HT-29 (cell line): ENCODE results near the gene EVA1C. TPM values are rescaled to one million over a fixed set of nuclear protein-coding genes. Genes with fewer than 3 reads are reported as not detected.
"Not testable (repeated sequence)": the region's sequence is repeated elsewhere in the genome, so short reads cannot be mapped to it uniquely, and the experiment has no call there.

Experiments used
- DNase-seq: peaks from one replicate; pipeline ENCODE4 v3.0.0-alpha.2; 2015; ENCODE audit warnings: low spot score
- total RNA-seq: library from RNA; depleted of rRNA; stranded (reverse); fragments of >200 nt; shearing (Covaris generic); gene quantifications from 2 replicates; pipeline ENCODE4 v1.2.3, GENCODE V29; 2014; rRNA removed

Gene EVA1C, protein sequence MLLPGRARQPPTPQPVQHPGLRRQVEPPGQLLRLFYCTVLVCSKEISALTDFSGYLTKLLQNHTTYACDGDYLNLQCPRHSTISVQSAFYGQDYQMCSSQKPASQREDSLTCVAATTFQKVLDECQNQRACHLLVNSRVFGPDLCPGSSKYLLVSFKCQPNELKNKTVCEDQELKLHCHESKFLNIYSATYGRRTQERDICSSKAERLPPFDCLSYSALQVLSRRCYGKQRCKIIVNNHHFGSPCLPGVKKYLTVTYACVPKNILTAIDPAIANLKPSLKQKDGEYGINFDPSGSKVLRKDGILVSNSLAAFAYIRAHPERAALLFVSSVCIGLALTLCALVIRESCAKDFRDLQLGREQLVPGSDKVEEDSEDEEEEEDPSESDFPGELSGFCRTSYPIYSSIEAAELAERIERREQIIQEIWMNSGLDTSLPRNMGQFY
- total RNA-seq = 8.1 and 16.0 TPM in 2 replicates

DNA sequence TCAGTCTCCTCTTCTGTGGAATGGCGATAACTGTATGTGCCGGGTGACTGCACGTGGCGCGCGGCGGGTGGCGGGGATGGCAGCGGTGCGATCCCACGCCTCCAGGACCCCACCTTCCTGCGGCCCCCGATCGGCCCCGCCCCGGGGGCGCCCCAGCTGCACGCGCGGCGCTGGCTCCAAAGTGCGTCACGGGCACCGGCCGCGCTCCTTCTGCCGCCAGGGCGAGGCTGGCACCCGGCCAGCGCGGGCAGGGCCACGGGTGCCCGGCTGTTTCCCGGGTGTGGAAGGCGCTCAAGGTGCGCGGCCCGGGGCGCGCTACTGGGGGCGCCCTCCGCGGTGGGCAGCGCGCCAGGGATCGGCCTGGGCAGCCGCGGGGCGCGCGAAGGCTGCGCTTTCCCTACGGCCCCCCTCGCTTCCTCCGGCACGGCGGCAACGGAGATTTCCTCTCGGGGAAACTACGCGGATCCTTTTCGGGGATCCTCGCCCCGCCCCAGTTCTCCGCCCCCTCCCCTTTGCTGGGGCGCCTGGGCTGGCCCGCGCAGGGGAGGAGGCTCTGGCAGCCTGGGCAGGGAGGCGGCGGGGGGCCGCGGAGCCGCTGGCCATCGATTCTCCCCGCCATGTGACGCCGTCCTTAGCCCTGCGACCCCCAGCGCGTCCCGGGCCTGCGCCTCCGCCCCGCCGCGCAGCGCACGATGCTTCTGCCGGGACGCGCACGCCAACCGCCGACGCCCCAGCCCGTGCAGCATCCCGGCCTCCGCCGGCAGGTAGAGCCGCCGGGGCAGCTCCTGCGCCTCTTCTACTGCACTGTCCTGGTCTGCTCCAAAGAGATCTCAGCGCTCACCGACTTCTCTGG is at the start of gene EVA1C:
EVA1C (plus strand) TSS at position 545 of the 853 bp plus-strand sequence; CDS start at position 693, 148 bp downstream.
- DNase-seq = peak; percentile 49

DNA sequence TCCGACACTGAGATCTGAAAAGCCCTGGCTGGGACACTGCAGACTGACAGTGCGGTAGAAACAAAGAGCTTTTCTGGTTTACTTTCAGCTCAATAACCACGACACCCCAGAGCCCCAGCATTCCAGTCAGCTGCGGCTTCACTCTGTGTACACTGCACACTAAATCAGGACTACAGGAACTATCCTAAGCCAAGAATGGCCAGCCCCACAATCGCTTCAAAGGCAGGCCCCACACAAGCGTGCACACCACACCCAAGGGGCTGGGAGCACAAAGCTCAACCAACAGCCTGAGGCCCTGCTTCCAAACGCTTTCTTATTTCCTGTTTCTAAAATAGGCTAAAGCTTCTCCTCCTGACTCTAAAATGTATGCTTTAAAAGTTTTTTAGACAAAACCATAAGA is 48.1 kb upstream of the EVA1C start:
- DNase-seq = no peak

DNA sequence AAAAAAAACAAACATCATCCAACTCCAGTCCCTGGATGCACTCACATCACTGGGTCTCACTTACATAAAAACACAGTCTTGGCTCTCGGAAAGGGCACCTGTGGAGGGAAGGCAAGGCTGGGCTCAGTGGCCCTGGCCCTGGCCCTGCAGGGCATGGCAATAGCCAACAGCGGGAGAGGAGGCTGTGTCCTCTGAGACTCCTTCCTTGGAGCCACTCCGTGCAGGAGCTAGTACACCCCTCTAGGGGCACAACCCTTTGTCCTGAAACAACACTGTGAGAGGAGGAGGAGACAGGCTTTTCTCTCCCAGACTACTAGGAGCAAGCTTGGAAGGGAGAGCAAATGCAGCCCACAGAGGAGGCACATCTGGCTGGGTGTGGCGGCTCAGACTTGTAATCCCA is 47.7 kb upstream of the EVA1C start:
- no peak for DNase-seq

DNA sequence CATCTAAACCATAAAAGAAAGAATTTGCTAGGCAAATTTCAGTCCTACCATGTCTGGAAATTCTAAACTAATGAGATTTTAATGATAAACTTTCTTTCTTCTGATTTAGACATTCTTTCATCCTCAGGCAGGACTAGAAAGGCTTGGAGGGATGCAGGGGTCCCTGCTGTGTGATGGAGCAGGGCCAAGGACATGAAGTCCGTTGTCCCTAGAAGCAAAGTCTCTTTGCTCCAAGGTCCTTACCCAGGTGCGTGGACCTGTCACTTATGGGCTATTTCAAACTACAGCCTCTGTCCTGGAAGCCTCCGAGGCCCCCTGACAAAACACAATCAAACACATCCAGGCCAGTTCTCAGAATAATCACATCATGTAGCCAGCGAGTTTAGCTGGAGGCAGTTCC is 46.3 kb upstream of the EVA1C start:
- no peak for DNase-seq

GRCh38 chr21:32367158-32367557 is 45.3 kb upstream of the EVA1C start:
- no peak for DNase-seq

DNA sequence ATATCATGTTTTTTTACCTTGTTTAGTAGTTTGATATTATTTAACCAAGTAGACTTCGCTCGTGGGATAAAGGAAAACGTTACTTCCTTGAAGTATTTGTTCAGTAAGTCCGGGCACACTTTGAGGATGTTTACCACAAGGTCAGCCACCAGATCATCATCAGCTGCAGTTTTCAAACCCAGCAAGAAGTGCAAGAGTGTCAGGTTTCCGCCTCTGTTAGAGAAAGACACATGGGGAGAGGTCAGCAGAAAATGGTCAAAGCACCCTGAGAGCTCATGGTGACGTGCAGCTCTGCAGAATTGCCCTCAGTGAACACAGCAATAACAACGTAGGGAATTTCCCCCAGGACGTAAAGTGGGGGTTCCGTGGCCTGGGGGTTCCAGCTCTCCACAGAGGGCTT is 44.1 kb upstream of the EVA1C start:
- DNase-seq = no peak

- not testable (repeated sequence) for DNase-seq
Observed at GRCh38 chr21:32368961-32369360, 43.5 kb upstream of the EVA1C start.

DNA sequence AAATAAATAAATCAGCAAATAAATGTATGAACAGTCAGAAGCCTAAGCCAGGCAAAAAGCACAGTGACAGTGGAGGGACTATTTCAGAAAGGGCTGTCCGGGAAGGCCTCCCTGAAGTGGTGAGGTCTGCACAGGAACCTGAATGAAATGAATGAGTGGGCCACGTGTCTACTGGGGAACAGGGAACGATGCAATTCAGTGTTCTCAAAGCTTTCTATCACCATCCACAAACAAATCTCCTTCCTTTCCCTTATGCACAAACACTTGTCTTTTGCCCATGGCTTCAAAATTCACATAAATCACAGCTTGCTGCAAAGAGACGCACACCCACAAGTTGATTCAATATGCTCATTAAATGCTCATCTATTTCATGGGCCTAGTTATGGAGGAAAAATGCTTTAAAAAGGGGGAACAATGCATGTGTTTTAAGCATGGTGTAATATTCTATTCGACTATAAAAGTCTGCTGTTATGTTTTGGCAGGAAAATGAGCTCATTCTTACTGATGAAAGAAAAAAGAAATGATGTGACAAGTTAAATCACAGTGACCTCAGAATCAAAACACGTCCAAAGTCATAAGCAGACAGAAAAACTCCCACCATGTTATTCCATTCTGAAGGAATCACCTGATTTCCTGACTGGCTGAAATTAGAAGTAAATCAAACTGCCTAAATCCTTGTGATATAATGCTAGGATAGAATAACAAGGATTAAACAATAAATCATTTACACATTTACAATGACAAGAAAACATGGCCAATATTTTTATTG is 41.3 kb upstream of the EVA1C start:
- DNase-seq = no peak

DNA sequence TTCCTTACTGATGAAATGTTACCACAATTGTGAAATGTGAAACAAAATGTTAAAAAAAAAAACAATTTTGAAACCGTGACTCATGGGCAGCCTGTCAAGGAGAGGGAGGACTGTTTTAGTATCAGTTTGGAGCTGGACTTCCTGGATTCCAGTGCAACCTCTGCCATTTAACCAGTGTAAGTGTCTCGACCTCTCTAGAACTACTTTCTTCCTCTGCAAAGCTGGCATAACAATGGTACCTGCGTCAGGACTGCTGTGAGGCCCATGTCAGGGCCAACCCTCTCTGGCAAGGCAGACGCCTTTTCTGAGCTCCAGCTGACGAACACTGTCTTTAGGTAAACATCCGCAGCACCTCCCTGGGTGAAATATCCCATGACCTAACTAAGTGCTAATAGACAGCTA is 40.6 kb upstream of the EVA1C start:
- no peak for DNase-seq

DNA sequence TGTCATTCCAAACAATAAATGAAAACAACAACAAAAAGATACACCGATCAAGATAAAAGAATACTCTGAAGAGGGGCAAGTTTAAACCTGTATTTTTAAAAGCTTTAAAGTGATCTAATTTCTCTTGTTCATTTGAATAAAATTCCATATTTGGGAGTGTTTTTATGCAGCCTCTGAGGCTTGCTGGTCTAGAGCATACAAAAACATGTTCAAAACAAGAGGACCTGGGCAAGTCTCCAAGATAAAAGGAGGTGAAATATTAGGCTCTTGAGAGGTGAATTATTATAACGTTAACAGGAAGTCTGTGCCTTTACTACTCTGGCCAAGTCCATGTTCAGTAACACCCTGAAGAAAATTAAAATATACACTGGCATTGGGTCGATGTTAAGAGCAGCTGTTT is 39.8 kb upstream of the EVA1C start:
- no peak for DNase-seq

DNA sequence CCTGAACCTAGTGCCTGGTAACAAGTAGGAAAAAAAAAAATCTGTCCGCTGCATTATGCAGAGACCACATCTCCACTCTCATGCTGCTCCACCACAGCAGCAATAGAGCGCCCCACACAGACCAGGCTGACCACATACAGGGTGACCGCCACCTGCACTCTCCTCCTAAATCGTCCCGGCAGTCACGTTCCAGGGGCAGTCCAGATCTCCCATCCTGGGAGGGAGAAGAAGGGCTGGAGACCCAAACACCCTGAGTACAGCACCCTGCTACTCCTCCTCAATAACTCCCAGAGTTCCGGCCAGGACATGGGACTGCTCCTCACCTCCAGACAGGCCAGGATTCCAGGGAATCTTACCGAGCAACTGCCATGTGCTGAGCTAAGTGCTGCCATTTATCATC is 35.0 kb upstream of the EVA1C start:
- no peak for DNase-seq

DNA sequence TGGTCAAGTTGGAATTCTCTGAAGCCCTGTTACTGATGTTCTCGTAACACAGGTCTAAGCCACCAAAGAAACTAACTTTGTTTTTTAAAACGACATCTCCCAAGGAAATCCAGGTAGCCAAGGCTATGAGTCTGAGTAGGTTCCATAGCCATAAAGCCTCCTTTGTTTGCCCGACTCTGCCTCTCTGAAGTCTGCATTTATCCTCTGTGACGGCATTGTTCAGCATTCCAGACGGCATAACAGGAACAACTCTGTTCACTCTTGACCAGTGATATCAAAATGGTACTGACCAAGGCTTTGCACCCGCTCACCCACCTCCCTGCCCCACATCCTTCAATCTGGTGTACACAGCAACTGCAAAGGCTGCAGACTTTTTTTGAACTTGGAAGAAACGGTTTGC is 34.5 kb upstream of the EVA1C start:
- no peak for DNase-seq

DNA sequence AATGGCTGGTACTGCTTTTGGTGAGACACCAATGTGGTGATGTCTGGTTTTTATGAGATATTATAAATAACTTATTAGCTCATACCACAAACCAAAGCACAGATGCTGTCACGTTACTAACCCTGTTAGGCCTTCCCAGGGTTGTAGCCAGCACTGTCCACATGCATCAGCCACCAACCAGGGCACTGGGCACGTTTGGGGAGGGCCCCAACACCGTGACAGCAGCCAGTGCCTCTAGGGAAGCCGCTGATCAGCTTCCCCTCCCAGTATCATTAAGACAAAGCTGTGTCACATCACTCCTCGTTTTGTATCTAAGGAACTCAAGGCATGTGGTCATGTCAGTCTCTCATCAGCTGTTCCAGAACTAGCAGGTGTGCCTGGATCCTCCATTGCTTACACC is 33.5 kb upstream of the EVA1C start:
- DNase-seq = no peak

DNA sequence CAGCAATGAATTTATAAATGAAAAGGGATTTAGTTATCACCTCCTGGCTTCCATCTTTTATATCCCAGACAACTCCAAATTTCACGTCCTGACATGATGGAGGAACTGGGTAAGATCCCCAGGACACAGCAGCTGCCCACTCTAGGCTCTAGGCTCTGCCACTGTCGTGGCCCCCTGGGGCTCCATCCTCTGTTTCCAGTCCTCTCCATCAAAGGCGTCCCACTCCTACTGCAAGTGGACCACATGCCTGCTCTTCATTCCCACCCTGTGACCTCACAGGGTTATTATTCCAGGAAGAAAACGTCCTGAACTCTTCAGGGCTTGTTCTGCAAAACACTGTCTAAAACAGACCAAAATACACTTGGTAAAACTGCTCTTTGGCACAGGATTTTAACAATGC is 31.6 kb upstream of the EVA1C start:
- no peak for DNase-seq

DNA sequence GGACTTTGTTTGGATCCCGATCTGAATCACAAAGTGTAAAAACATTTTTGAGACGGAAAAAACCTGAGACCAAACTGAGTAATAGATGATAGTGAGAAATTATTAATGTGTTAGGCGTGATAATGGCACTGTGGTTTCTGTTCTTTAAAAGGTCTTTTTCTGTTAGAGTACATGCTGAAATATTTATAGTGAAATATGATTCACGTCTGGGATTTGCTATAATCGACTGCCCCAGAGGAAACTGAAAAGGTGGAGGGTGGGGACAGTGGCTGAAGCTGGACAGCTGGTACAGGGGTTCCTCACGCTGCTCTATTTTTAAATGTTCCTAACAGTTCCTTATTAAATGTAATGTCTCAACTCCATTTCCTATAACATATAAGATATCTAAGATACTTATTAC is 30.9 kb upstream of the EVA1C start:
- no peak for DNase-seq

DNA sequence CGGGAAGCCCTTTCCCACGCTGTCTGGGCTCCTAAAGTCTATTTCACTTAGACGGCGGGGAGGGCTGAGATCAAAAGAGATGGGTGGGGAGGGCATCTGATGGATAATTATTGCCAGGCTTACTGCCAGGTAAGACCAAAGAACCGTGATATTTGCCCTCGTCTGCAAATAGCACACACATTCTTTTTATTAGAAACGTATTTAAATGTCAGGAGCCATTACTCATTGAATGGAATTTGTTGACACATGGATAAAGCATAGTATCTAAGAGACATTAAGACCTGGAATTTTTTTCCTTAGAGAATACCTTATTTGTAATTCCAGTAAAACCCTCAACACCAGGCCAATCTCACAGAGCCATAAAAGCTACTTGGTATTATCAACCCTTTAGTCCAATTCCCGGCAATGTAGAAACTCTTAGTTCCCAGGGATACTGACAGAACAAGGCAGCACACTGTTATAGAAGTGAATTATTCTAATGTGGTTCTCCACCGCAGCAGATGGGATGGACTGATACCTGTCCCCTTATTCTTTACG is 30.3 kb upstream of the EVA1C start:
- peak; percentile 51 for DNase-seq

DNA sequence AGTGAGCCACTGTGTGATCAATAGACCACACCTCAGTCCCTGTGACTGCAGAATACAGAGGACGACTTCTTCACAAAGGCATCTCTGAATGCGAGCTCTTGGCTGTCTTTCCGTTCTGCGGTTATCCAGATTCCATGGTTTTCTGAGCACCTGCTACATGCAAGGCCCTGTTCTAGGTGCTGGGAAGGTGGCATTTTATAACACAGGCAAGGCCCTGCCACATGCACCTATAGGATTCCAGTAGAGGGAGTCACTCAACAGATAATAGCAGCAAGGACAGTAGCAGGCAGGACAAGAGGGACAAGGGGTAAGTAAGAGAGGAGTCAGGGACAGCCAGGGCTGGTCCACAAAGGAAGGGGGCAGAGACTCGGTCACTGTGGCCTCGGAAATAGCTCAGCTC is 28.7 kb upstream of the EVA1C start:
- DNase-seq = peak; percentile 14

- DNase-seq = no peak
Observed at GRCh38 chr21:32386195-32386870, 26.2 kb upstream of the EVA1C start.

DNA sequence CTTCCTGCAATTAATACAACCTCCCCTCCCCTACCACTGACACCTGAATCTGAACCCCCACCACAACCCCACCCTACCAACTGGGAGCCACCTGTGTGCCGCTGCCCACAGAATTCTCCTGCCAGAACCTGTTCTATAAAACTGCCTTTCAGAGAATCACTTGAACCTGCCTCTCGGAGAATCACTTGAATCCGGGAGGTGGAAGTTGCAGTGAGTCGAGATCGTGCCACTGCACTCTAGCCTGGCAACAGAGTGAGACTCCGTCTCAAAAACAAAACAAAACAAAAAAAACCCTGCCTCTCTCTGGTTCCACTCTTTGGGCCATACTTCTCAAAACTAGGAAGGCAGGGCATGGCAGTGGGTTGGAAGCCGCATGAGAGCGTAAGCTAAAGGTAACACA is 25.4 kb upstream of the EVA1C start:
- no peak for DNase-seq

- DNase-seq = no peak
Observed at GRCh38 chr21:32388306-32388705, 24.2 kb upstream of the EVA1C start.
